SK-N-MC (cell line): ENCODE data around the gene STAT5A.

ENCODE experiments used
- EZH2 ChIP-seq: fragments of 200-600 bp; sonication (generic); IDR thresholded peaks from one replicate; pipeline ENCODE4 v1.6.1; 2017; ENCODE audit warnings: antibody characterized with exemption
- FOXP2 ChIP-seq: optimal IDR thresholded peaks from 2 replicates; pipeline ENCODE3; 2011; ENCODE audit warnings: mild to moderate bottlenecking, moderate library complexity; ENCODE audit not compliant: insufficient read depth; ENCODE audit errors: extremely low read length, control extremely low read depth
- POLR2AphosphoS5 ChIP-seq: IDR thresholded peaks from 2 replicates; pipeline ENCODE4 v1.6.1; 2012; ENCODE audit warnings: mild to moderate bottlenecking, low read depth, low read length, borderline replicate concordance

GRCh38 chr17:42312035-42312284, 23.7 kb downstream of the STAT5A start:
- TF ChIP-seq EZH2 = no peak
- TF ChIP-seq POLR2AphosphoS5 = no peak
- TF ChIP-seq FOXP2 = no peak
